IMR-90 (cell line): Measurements from ENCODE around the gene EVL. TPM values are rescaled to one million over a fixed set of nuclear protein-coding genes. Genes with fewer than 3 reads are reported as not detected.

ENCODE experiments used
- ATAC-seq: fragments of 200-7000 bp; cut with Tn5 transposase; 2 replicates; pipeline ENCODE4 v1.9.1; 2020; ENCODE audit warnings: low read depth, mild to moderate bottlenecking, moderate library complexity
- BruUV-seq: library from RNA; stranded (reverse); fragments of 400-500 nt; replicated peaks from 2 replicates; lab custom pipeline; 2021; lab: Mats Ljungman, UMichigan
- CTCF ChIA-PET: fragments of 300-600 bp; formaldehyde crosslinking; extraction: SDS; loops from one replicate; lab custom pipeline; 2021; ENCODE audit warnings: antibody characterized with exemption; lab: Yijun Ruan, JAX
- POLR2A ChIA-PET: fragments of 300-600 bp; sonication (Branson Sonifier 250); formaldehyde crosslinking; loops from one replicate; lab custom pipeline; 2022; ENCODE audit warnings: antibody characterized with exemption; ENCODE audit not compliant: unreplicated experiment; lab: Charles Lee
- DNase-seq: peaks from one replicate; pipeline ENCODE4 v3.0.0; 2013
- H2AFZ ChIP-seq: replicated peaks from 2 replicates; pipeline ENCODE3; 2013; ENCODE audit warnings: low read length, mild to moderate bottlenecking; ENCODE audit not compliant: poor library complexity
- H2AK5ac ChIP-seq: 2 replicates; pipeline ENCODE4 v1.6.1; 2013; ENCODE audit warnings: low read depth, low read length, inconsistent platforms
- H2AK9ac ChIP-seq: replicated peaks from 2 replicates; pipeline ENCODE3; 2013; ENCODE audit warnings: mild to moderate bottlenecking, low read depth, low read length, moderate library complexity; ENCODE audit not compliant: poor library complexity
- H2BK120ac ChIP-seq: 2 replicates; pipeline ENCODE4 v1.6.1; 2013; ENCODE audit warnings: low read depth, low read length, inconsistent platforms
- H2BK15ac ChIP-seq: 3 replicates; pipeline ENCODE4 v1.6.1; 2013; ENCODE audit warnings: low read depth, low read length, inconsistent platforms
- H2BK20ac ChIP-seq: 2 replicates; pipeline ENCODE4 v1.6.1; 2013; ENCODE audit warnings: low read depth, mild to moderate bottlenecking, inconsistent platforms, low read length, moderate library complexity
- H2BK5ac ChIP-seq: 2 replicates; pipeline ENCODE4 v1.6.1; 2013; ENCODE audit warnings: mild to moderate bottlenecking, low read depth, low read length, inconsistent platforms; ENCODE audit not compliant: poor library complexity, severe bottlenecking
- H3K14ac ChIP-seq: replicated peaks from 2 replicates; pipeline ENCODE4 v1.6.1; 2013; ENCODE audit warnings: low read depth, low read length, inconsistent platforms
- H3K18ac ChIP-seq: 2 replicates; pipeline ENCODE4 v1.6.1; 2013; ENCODE audit warnings: low read depth, low read length, control low read depth
- H3K23ac ChIP-seq: 2 replicates; pipeline ENCODE4 v1.6.1; 2013; ENCODE audit warnings: low read depth, low read length, inconsistent platforms
- H3K27ac ChIP-seq: 2 replicates; pipeline ENCODE4 v1.5.1; 2013; ENCODE audit warnings: mild to moderate bottlenecking, control low read depth, low read length; ENCODE audit not compliant: insufficient read depth
- H3K27me3 ChIP-seq: 2 replicates; pipeline ENCODE4 v1.6.1; 2013; ENCODE audit warnings: low read length; ENCODE audit not compliant: control insufficient read depth, insufficient read depth
- H3K36me3 ChIP-seq: 2 replicates; pipeline ENCODE4 v1.6.1; 2013; ENCODE audit warnings: low read length, mixed read lengths; ENCODE audit not compliant: control insufficient read depth, insufficient read depth
- H3K4ac ChIP-seq: 2 replicates; pipeline ENCODE4 v1.6.1; 2013; ENCODE audit warnings: low read depth, low read length, inconsistent platforms
- H3K4me1 ChIP-seq: 2 replicates; pipeline ENCODE4 v1.6.1; 2013; ENCODE audit warnings: low read length, mixed read lengths; ENCODE audit not compliant: control insufficient read depth, insufficient read depth
- H3K4me2 ChIP-seq: 2 replicates; pipeline ENCODE4 v1.6.1; 2013; ENCODE audit warnings: low read depth, mild to moderate bottlenecking, control low read depth, low read length, moderate library complexity
- H3K4me3 ChIP-seq: 2 replicates; pipeline ENCODE4 v1.5.1; 2013; ENCODE audit warnings: low read depth, mild to moderate bottlenecking, control low read depth, low read length, moderate library complexity; ENCODE audit not compliant: insufficient read depth
- H3K56ac ChIP-seq: 2 replicates; pipeline ENCODE4 v1.6.1; 2013; ENCODE audit warnings: low read length, inconsistent platforms; ENCODE audit not compliant: insufficient read depth; ENCODE audit errors: extremely low read depth
- H3K79me1 ChIP-seq, 2 experiments: 2 replicates each; pipeline ENCODE4 v1.6.1; 2013; ENCODE audit warnings: low read length in 2 of 2, inconsistent platforms in 1 of 2, low read depth in 1 of 2
- H3K9ac ChIP-seq: 2 replicates; pipeline ENCODE4 v1.6.1; 2013; ENCODE audit warnings: low read depth, low read length, control low read depth
- H3K9me1 ChIP-seq: 2 replicates; pipeline ENCODE4 v1.6.1; 2013; ENCODE audit warnings: low read length, inconsistent platforms; ENCODE audit not compliant: insufficient read depth
- H3K9me3 ChIP-seq: 2 replicates; pipeline ENCODE4 v1.6.1; 2013; ENCODE audit warnings: low read length; ENCODE audit not compliant: control insufficient read depth, insufficient read depth
- H4K20me1 ChIP-seq: 2 replicates; pipeline ENCODE4 v1.6.1; 2013; ENCODE audit warnings: low read length, inconsistent platforms; ENCODE audit not compliant: insufficient read depth
- H4K5ac ChIP-seq: 2 replicates; pipeline ENCODE4 v1.6.1; 2013; ENCODE audit warnings: mild to moderate bottlenecking, low read depth, low read length, control low read depth
- H4K8ac ChIP-seq, 2 experiments: 2 replicates each; pipeline ENCODE4 v1.6.1; 2013; ENCODE audit warnings: low read depth in 2 of 2, low read length in 2 of 2, control low read depth in 1 of 2, inconsistent platforms in 1 of 2
- H4K91ac ChIP-seq: 2 replicates; pipeline ENCODE4 v1.6.1; 2013; ENCODE audit warnings: low read depth, low read length, inconsistent platforms; ENCODE audit not compliant: insufficient read depth
- BHLHE40 ChIP-seq: fragments of 150-350 bp; IDR thresholded peaks from 2 replicates; pipeline ENCODE4 v1.6.1; 2016; ENCODE audit warnings: mild to moderate bottlenecking, low read depth, low read length
- CHD1 ChIP-seq: IDR thresholded peaks from 2 replicates; pipeline ENCODE4 v1.6.1; 2012; ENCODE audit warnings: low read depth, low read length, improper control_type of control experiment
- ELK1 ChIP-seq: fragments of 150-350 bp; IDR thresholded peaks from 2 replicates; pipeline ENCODE4 v1.6.1; 2016; ENCODE audit warnings: low read depth, mild to moderate bottlenecking, low read length, moderate library complexity, borderline replicate concordance
- FOS ChIP-seq: fragments of 150-350 bp; IDR thresholded peaks from 2 replicates; pipeline ENCODE4 v1.6.1; 2016; ENCODE audit warnings: low read depth, low read length
- MAFK ChIP-seq: IDR thresholded peaks from 2 replicates; pipeline ENCODE4 v1.6.1; 2012; ENCODE audit warnings: low read depth, low read length, improper control_type of control experiment
- MAZ ChIP-seq: IDR thresholded peaks from 2 replicates; pipeline ENCODE4 v1.6.1; 2012; ENCODE audit warnings: low read depth, mild to moderate bottlenecking, low read length, improper control_type of control experiment, moderate library complexity, borderline replicate concordance
- MXI1 ChIP-seq: IDR thresholded peaks from 2 replicates; pipeline ENCODE4 v1.6.1; 2012; ENCODE audit warnings: low read depth, mild to moderate bottlenecking, low read length, moderate library complexity, borderline replicate concordance
- NFE2L2 ChIP-seq: fragments of 150-350 bp; IDR thresholded peaks from 2 replicates; pipeline ENCODE4 v1.6.1; 2016; ENCODE audit warnings: low read depth, mild to moderate bottlenecking, low read length
- POLR2A ChIP-seq: IDR thresholded peaks from 2 replicates; pipeline ENCODE4 v1.6.1; 2012; ENCODE audit warnings: mild to moderate bottlenecking, low read depth, low read length
- RAD21 ChIP-seq: IDR thresholded peaks from 2 replicates; pipeline ENCODE4 v1.6.1; 2012; ENCODE audit warnings: low read length, improper control_type of control experiment
- RCOR1 ChIP-seq: IDR thresholded peaks from 2 replicates; pipeline ENCODE4 v1.6.1; 2012; ENCODE audit warnings: mild to moderate bottlenecking, low read length, improper control_type of control experiment; ENCODE audit not compliant: insufficient replicate concordance
- RFX5 ChIP-seq: IDR thresholded peaks from 2 replicates; pipeline ENCODE4 v1.8.0; 2012; ENCODE audit warnings: low read depth, mild to moderate bottlenecking, low read length, moderate library complexity
- SMC3 ChIP-seq: fragments of 150-350 bp; IDR thresholded peaks from 2 replicates; pipeline ENCODE4 v1.6.1; 2016; ENCODE audit warnings: low read depth, mild to moderate bottlenecking, antibody characterized with exemption, low read length, moderate library complexity
- WGBS, 2 experiments: methylation state at CpG; one replicate each; pipeline versions ENCODE4 v1.1.5 to v1.1.7; 2013; ENCODE audit warnings: missing lambda C conversion rate in 2 of 2; ENCODE audit not compliant: insufficient read length in 1 of 2; ENCODE audit errors: extremely low coverage in 2 of 2; 5-methylcytosine and 5-hydroxymethylcytosine counted together
- dilution Hi-C: fragments of 300-500 bp; cut with HindIII; formaldehyde crosslinking; loops from one replicate; pipeline ENCODE4 v1.14.3; 2018; ENCODE audit warnings: low sequenced_read_pairs; ENCODE audit not compliant: unreplicated experiment
- in situ Hi-C: fragments of 300-500 bp; cut with MboI; formaldehyde crosslinking; loops from 3 replicates; pipeline ENCODE4 v1.14.3; 2019; ENCODE audit warnings: low sequenced_read_pairs, inconsistent platforms, mixed read lengths
- intact Hi-C: fragments of 100-400 bp; cut with micrococcal nuclease; formaldehyde crosslinking; loops from 2 replicates; pipeline ENCODE4 v1.10.0; 2022
- polyA plus RNA-seq, 3 experiments: library from polyadenylated mRNA; depleted of rRNA; stranded (reverse); fragments of >200 nt; gene quantifications; 2 replicates each; pipeline ENCODE4 v1.2.3, GENCODE V29; 2012; ENCODE audit warnings: low replicate concordance in 1 of 3
- total RNA-seq: library from RNA; depleted of rRNA; stranded (reverse); fragments of >200 nt; gene quantifications from 2 replicates; pipeline ENCODE4 v1.2.3, GENCODE V29; 2012

The EVL gene
- total and polyA plus RNA-seq, 2 of the 4 experiments (the other 2 are of a cell fraction): 7.2 to 36.5 TPM

GRCh38 chr14:100159094-100159864 is 94.1 kb downstream of the EVL start, which contains the start of gene DEGS2 (continued):
- TF ChIP-seq RCOR1: no peak

GRCh38 chr14:100159865-100160533 is 94.8 kb downstream of the EVL start:
- Histone ChIP-seq H3K9me3 (peaks cover 13% of the 10 kb centered on the region), H2BK120ac (no peak overlapping the region), H3K9me1 (no peaks in the 10 kb centered on the region), H3K4me2 (no peak overlapping the region), H3K79me1 (no peaks in the 10 kb centered on the region), H3K23ac (no peak overlapping the region; the same call in 1 of the 2 replicates), H3K4me3 (no peak overlapping the region), H4K5ac (no peak overlapping the region), H2AK5ac (no peak overlapping the region), H3K9ac (no peak overlapping the region), H3K27me3 (peaks cover 54% of the 10 kb centered on the region), H3K4ac (no peak overlapping the region), H2BK5ac (no peak overlapping the region), H3K36me3 (no peaks in the 10 kb centered on the region), H4K8ac (no peak overlapping the region), H2BK20ac (no peak overlapping the region), H3K18ac (no peak overlapping the region), H4K20me1 (no peaks in the 10 kb centered on the region), H2AFZ (peak overlapping the region; percentile 11), H3K14ac (no peak overlapping the region), H2AK9ac (no peak overlapping the region), H4K91ac (no peak overlapping the region), H3K27ac (no peak overlapping the region), H3K4me1 (no peaks in the 10 kb centered on the region), H2BK15ac (no peak overlapping the region), H3K56ac (no peak overlapping the region)
- no TSS peak for BruUV-seq
- ChIA-PET POLR2A (no interaction called here), CTCF (interaction anchor here (0.5 kb wide), 1 partner anchor 188 kb away, joined by 3 read pairs; no protein-coding TSS in a partner anchor)
- intact Hi-C loops (no loop called here), in situ Hi-C loops (no loop called here), dilution Hi-C loops (no loop called here)
- ATAC-seq (no peak), DNase-seq (no peak)
- 13% methylated on average over 8 of the region's 39 CpGs; no CpG with 5 or more reads in 1 of the 2 experiments for WGBS, 2 experiments
- TF ChIP-seq BHLHE40: no peak
- no peak for TF ChIP-seq RFX5
- no peak for TF ChIP-seq SMC3
- no peak for TF ChIP-seq RCOR1
- TF ChIP-seq FOS: no peak
- TF ChIP-seq RAD21: no peak
- no peak for TF ChIP-seq MAFK
- TF ChIP-seq NFE2L2: no peak
- no peak for TF ChIP-seq CHD1
- TF ChIP-seq ELK1: no peak
- no peak for TF ChIP-seq POLR2A
- no peak for TF ChIP-seq MXI1
- no peak for TF ChIP-seq MAZ
